Measurements from ENCODE around the gene ANKRD33B. TPM values are rescaled to one million over a fixed set of nuclear protein-coding genes. Genes with fewer than 3 reads are reported as not detected.
A peak's percentile ranks its signal among the peaks of the same experiment; 100 is the strongest.

Gene ANKRD33B
- total and polyA plus RNA-seq, 7 experiments from 2014 or later = 0.20 to 10.1 (median 0.75) TPM; not detected in 1

DNA sequence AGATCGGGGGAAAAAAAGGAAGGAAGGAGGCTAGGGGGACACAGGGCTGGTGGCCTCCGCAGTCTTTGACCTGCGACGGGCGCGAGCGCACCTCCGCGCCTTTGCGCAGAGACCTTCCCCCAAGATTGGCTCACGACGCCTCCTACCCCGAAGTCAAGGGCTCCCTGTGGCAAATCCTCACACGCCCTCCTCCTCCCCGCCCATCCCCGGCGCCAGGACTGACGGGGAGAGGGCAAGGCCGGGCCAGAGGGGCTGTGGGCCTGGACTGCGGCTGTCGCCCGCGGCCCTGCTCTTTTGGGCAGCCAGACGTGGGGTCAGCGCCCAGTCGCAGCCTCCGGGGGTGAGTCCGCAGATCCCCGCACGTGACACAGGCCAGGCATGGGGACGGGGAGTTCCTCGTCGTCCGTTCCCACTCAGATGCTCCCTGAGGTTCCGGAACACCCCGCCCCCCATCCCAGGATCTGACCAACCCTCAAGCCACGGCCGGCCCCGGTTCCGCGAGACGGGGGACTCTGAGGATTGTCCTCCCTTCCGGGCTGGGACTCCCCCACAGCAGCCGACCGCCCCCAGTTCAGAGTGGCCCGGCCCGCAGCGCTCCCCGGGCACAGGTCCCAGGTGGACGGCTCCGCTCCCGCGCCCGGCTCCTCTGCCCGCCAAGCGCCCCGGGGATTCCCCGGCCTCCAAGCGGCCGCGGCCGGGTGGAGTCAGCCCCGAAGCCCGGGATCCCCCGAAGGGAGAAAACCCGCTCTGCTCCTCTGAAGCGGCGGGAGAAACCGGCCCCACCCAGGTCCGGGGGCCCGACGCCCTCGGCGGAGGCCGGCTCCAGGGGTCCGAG is 543 bp upstream of the ANKRD33B start:
- Mint-ChIP-seq H3K9me3 (no peaks in the 10 kb centered on the region), H3K27ac (peak overlapping the region in 1 of 9 donors; percentile 18), H3K4me1 (peaks cover 6 to 28% (median 17%) of the 10 kb centered on the region in 7 donors), H3K4me3 (peak overlapping the region; percentile 14 to 95 (median 64)), H3K36me3 (no peaks in the 10 kb centered on the region), H3K27me3 (peaks cover 0 to 37% (median 0%) of the 10 kb centered on the region in 5 donors)
- H3K4me3 ChIP-seq (ENCODE audit: low read length) = peak overlapping the region; percentile 56
- H3K27ac ChIP-seq (ENCODE audit: low read depth, low read length) = peak overlapping the region; percentile 72
- no peaks in the 10 kb centered on the region for H3K27me3 ChIP-seq (ENCODE audit: control insufficient read depth in 2 of 2, insufficient read depth in 2 of 2, low read length in 2 of 2)
- DNase-seq (peak in 7 of 9 donors; percentile 3 to 77 (median 18)), ATAC-seq (peak; percentile 60)
- no peaks in the 10 kb centered on the region for H3K36me3 ChIP-seq (ENCODE audit: control insufficient read depth in 2 of 3, insufficient read depth in 3 of 3, low read length in 3 of 3)
- POLR2A ChIA-PET = no interaction called here
- H3K9me3 ChIP-seq (ENCODE audit: control insufficient read depth in 2 of 3, low read length in 3 of 3) = no peaks in the 10 kb centered on the region
- intact Hi-C loops (cut with micrococcal nuclease) = loop anchor here (5.0 to 10.0 kb wide), 5 partner anchors 34 to 1019 kb away; partner anchors contain the start of genes MARCHF6 (in 1 of the 2), ROPN1L (in 1 of the 2) and SEMA5A (in 1 of the 2)
- peaks cover 0 to 13% of the 10 kb centered on the region in 2 donors for H3K4me1 ChIP-seq (ENCODE audit: control insufficient read depth in 2 of 2, insufficient read depth in 2 of 2, low read length in 2 of 2)
- CTCF ChIA-PET = no interaction called here

DNA sequence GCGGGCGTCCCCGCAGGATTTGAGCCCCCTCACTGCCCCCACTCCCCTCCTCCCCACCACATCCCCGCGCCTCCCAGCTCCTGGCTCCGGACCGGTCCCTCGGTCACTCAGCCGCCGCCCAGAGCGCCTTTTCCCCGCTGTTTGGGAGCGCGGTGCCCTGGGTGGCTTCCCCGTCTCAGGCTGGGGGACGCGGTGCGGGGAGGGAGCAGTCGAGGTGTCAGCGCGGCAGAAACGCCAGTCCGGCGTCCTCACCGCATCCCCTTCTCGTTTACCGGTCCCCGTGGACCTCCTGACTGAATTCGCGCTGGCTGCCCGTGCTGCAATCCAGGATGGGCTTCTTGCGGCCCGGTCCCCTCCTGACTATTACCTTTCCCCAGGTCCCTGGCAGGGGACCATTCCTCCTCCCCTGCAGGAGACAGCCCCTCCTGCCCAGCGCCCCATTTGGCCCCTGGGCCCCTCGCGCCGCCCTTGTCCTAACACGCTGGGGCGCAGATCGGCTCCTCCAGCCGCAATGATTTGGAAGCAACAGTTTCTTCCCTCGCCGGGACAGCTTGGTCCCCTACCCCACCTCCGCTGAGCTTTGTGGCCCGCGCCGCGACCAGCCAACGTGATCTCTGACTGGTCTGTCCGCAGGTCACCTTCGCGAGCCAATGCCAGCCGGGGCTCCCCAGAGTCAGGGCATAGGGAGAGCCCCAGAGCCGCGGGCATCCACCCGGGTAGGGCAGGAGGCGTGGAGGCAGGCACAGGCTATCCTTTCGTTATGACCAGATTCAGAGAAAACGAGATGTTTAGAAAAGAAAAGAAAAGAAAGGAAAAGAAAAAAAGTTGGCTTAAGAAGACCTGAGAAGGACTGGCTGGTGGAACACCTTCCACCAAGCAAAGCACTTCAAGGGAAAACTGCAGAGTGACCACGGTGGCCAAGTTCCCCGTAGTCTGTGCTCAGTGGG is 1.2 kb downstream of the ANKRD33B start:
- ATAC-seq = no peak

DNA sequence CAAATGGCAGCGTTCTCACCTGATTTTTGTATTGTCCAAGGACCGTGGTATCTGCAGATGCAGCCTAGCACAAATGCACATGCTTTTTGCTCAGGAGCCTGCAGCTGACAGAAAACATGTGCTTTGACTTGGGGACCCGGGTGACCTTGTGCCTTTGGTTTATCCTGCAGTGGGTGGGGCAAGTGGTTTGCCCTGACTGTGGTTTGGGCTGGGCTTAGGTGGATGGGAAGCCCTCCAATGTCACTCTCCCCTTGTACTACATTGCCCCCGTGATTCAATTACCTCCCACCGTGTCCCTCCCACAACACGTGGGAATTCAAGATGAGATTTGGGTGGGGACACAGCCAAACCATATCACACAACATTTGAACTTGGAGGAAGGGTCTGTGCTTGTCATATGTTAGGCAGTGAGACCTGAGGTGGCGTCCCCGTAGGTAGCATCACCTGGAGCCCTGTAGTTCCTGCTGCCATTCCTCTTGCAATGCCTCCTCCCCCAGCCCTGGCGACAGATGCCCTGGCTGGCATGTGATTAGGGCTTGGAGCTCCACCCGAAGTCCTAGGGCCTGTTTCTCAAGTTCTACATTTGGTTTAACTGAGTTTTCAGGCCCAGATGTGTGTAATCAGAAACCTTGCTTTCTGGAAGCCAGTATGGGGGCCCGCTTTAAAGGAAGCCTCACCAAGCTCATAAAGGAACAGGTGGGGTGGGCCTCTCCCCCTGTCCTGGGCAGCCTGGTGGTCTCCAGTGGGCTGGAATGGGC is 2.1 kb downstream of the ANKRD33B start:
- Mint-ChIP-seq H3K9me3 (no peaks in the 10 kb centered on the region), H3K4me1 (peaks cover 6 to 28% (median 17%) of the 10 kb centered on the region in 7 donors), H3K4me3 (peak overlapping the region; percentile 67 to 95 (median 84)), H3K36me3 (no peaks in the 10 kb centered on the region), H3K27me3 (peaks cover 0 to 13% (median 0%) of the 10 kb centered on the region in 5 donors), H3K27ac (peak overlapping the region in 1 of 9 donors; percentile 38)
- Histone ChIP-seq H3K9me3 (ENCODE audit: control insufficient read depth in 2 of 3, low read length in 3 of 3) (no peaks in the 10 kb centered on the region), H3K36me3 (ENCODE audit: control insufficient read depth in 2 of 3, insufficient read depth in 3 of 3, low read length in 3 of 3) (no peaks in the 10 kb centered on the region), H3K4me3 (ENCODE audit: low read length) (no peak overlapping the region), H3K27me3 (ENCODE audit: control insufficient read depth in 2 of 2, insufficient read depth in 2 of 2, low read length in 2 of 2) (no peaks in the 10 kb centered on the region), H3K4me1 (ENCODE audit: control insufficient read depth in 2 of 2, insufficient read depth in 2 of 2, low read length in 2 of 2) (peaks cover 0 to 13% of the 10 kb centered on the region in 2 donors), H3K27ac (ENCODE audit: low read depth, low read length) (no peak overlapping the region)
- POLR2A ChIA-PET = interaction anchor here (0.8 kb wide), 1 partner anchor 94 kb away, joined by 4 read pairs; no protein-coding TSS in a partner anchor
- intact Hi-C loops (cut with micrococcal nuclease) = loop anchor here (2.0 to 10.0 kb wide), 3 partner anchors 13 to 1021 kb away; partner anchors contain the start of genes CCT5 (in 1 of the 2) and SEMA5A (in 1 of the 2)
- ATAC-seq = no peak
- CTCF ChIA-PET = interaction anchor here (0.6 kb wide), 1 partner anchor 25 kb away, joined by 3 read pairs; no protein-coding TSS in a partner anchor
- no peak for DNase-seq

More for the DNA sequence above, 1.2 kb downstream of the ANKRD33B start:
- Histone ChIP-seq H3K9me3 (ENCODE audit: control insufficient read depth in 2 of 3, low read length in 3 of 3) (no peaks in the 10 kb centered on the region), H3K27ac (ENCODE audit: low read depth, low read length) (no peak overlapping the region), H3K36me3 (ENCODE audit: control insufficient read depth in 2 of 3, insufficient read depth in 3 of 3, low read length in 3 of 3) (no peaks in the 10 kb centered on the region), H3K4me1 (ENCODE audit: control insufficient read depth in 2 of 2, insufficient read depth in 2 of 2, low read length in 2 of 2) (peaks cover 0 to 13% of the 10 kb centered on the region in 2 donors), H3K4me3 (ENCODE audit: low read length) (peak overlapping the region; percentile 50), H3K27me3 (ENCODE audit: control insufficient read depth in 2 of 2, insufficient read depth in 2 of 2, low read length in 2 of 2) (no peaks in the 10 kb centered on the region)
- peaks cover 6 to 28% (median 17%) of the 10 kb centered on the region in 7 donors for H3K4me1 Mint-ChIP-seq
- H3K27me3 Mint-ChIP-seq = peaks cover 0 to 21% (median 0%) of the 10 kb centered on the region in 5 donors
- peak in 3 of 9 donors; percentile 2 to 40 (median 7) for DNase-seq
- ChIA-PET CTCF (no interaction called here), POLR2A (no interaction called here)
- no peaks in the 10 kb centered on the region for H3K9me3 Mint-ChIP-seq
- H3K27ac Mint-ChIP-seq = peak overlapping the region in 3 of 9 donors; percentile 43 to 80 (median 57)
- peak overlapping the region; percentile 67 to 95 (median 84) for H3K4me3 Mint-ChIP-seq
- no peaks in the 10 kb centered on the region for H3K36me3 Mint-ChIP-seq
- intact Hi-C loops (cut with micrococcal nuclease) = loop anchor here (1.0 to 10.0 kb wide), 11 partner anchors 14 to 1020 kb away; partner anchors contain the start of genes CCT5 (in 2 of the 2), DAP (in 2 of the 2), ROPN1L (in 2 of the 2) and MARCHF6 (in 1 of the 2)

DNA sequence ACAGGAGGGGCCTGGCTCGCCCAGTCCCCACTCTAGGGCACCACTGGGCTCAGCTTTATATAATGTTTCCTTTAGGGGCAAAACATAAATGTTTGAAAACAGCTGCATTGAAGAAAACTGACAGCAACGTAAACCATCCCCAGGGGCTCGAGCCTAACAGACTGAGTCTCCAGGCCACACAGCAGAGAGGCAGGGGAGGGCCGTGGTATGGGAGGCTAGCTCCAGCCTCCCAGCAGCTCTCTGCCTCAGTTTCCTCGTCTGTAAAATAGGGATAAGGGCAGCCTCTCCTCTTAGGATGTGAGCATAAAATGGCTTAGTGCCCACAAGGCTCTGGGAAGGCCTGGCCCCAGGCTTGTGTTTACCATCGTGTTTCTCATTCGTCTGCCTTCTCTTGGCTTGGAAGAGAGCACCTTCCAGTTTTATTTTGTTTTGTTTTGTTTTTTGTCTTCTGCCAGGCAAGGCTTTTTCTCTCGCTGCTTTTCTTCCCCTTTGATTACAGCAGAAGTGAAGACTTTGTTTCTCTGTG is 2.7 kb downstream of the ANKRD33B start:
- no peaks in the 10 kb centered on the region for H3K36me3 Mint-ChIP-seq
- no peak for ATAC-seq
- peak overlapping the region in 1 of 9 donors; percentile 18 for H3K27ac Mint-ChIP-seq
- Histone ChIP-seq H3K4me1 (ENCODE audit: control insufficient read depth in 2 of 2, insufficient read depth in 2 of 2, low read length in 2 of 2) (peaks cover 0 to 13% of the 10 kb centered on the region in 2 donors), H3K27ac (ENCODE audit: low read depth, low read length) (no peak overlapping the region), H3K9me3 (ENCODE audit: control insufficient read depth in 2 of 3, low read length in 3 of 3) (no peaks in the 10 kb centered on the region), H3K36me3 (ENCODE audit: control insufficient read depth in 2 of 3, insufficient read depth in 3 of 3, low read length in 3 of 3) (no peaks in the 10 kb centered on the region), H3K27me3 (ENCODE audit: control insufficient read depth in 2 of 2, insufficient read depth in 2 of 2, low read length in 2 of 2) (no peaks in the 10 kb centered on the region), H3K4me3 (ENCODE audit: low read length) (no peak overlapping the region)
- H3K9me3 Mint-ChIP-seq = no peaks in the 10 kb centered on the region
- intact Hi-C loops (cut with micrococcal nuclease) = loop anchor here in 1 of 2 donors (10.0 kb wide), 1 partner anchor 1022 kb away; the partner anchor contains the start of gene SEMA5A
- peaks cover 6 to 28% (median 17%) of the 10 kb centered on the region in 7 donors for H3K4me1 Mint-ChIP-seq
- peaks cover 0 to 8% (median 0%) of the 10 kb centered on the region in 5 donors for H3K27me3 Mint-ChIP-seq
- POLR2A ChIA-PET = interaction anchor here (0.8 kb wide), 1 partner anchor 95 kb away, joined by 4 read pairs; no protein-coding TSS in a partner anchor
- CTCF ChIA-PET = interaction anchor here (0.6 kb wide), 1 partner anchor 25 kb away, joined by 3 read pairs; no protein-coding TSS in a partner anchor
- H3K4me3 Mint-ChIP-seq = peak overlapping the region in 4 of 10 donors; percentile 6 to 91 (median 22)
- DNase-seq = no peak

DNA sequence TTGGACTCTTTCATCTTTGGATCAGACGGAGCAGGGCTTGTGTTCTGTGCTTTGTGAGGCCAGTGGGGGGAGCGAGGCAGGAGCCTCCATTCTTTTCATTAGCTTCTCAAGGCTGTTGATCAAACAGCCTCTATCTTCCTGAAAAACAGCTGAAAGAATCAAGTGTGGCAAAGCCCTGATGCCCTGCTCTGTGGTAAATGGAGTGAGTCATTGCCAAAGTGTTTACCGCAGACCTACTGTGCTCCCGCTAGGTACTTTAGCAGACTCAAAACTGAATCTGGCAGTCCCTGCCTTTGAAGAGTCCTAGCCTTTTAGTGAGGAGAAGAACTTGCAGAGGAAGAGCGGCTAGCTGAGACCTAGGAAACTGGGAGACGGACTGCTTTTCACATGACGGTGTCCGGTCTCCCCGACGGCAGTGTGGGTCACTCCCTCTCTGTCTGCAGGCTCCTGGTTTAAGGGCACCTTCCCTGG is 3.3 kb downstream of the ANKRD33B start:
- Histone ChIP-seq H3K4me3 (ENCODE audit: low read length) (no peak overlapping the region), H3K27ac (ENCODE audit: low read depth, low read length) (no peak overlapping the region), H3K36me3 (ENCODE audit: control insufficient read depth in 2 of 3, insufficient read depth in 3 of 3, low read length in 3 of 3) (no peaks in the 10 kb centered on the region), H3K27me3 (ENCODE audit: control insufficient read depth in 2 of 2, insufficient read depth in 2 of 2, low read length in 2 of 2) (no peaks in the 10 kb centered on the region), H3K4me1 (ENCODE audit: control insufficient read depth in 2 of 2, insufficient read depth in 2 of 2, low read length in 2 of 2) (peaks cover 0 to 13% of the 10 kb centered on the region in 2 donors), H3K9me3 (ENCODE audit: control insufficient read depth in 2 of 3, low read length in 3 of 3) (no peaks in the 10 kb centered on the region)
- intact Hi-C loops (cut with micrococcal nuclease) = loop anchor here in 1 of 2 donors (10.0 kb wide), 1 partner anchor 1022 kb away; the partner anchor contains the start of gene SEMA5A
- CTCF ChIA-PET = no interaction called here
- Mint-ChIP-seq H3K9me3 (no peaks in the 10 kb centered on the region), H3K36me3 (no peaks in the 10 kb centered on the region), H3K27ac (peak overlapping the region in 1 of 9 donors; percentile 18), H3K4me1 (peaks cover 6 to 26% (median 15%) of the 10 kb centered on the region in 7 donors), H3K27me3 (peaks cover 0 to 5% (median 0%) of the 10 kb centered on the region in 5 donors), H3K4me3 (peak overlapping the region in 2 of 10 donors; percentile 22 to 34)
- ATAC-seq = no peak
- POLR2A ChIA-PET = no interaction called here
- no peak for DNase-seq

Measured in naive thymus-derived CD4-positive, alpha-beta T cell (primary cell).